ENCODE results near the gene TBC1D24.

DNA sequence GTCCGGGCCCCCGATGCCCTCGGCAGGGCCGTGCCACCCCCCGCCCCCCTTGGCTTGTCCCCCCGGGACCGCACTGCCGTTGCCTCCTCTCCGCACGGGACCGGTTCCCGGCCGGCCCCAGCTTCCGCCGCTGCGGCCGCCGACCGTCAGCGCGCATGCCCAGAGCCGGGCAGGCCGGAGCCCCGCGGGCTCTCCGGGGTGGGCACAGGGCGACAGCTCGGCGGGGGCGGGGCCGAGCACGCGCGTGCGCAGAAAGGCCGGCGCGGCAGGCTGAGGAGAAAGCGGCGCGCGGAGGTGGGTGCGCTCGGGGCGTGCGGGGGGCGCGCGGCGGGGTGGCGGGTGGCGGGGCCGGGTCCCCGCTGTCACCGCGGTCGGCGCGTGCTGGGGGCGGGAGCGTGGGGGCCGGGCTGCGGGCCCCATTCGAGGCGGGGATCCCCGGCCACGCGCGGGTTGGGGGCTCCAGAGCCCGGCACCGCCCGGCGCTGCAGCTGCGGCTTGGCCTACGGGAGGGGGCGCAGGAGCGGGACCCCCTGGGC, at the start of gene TBC1D24:
- TF ChIP-seq CTCF (IDR thresholded peaks at IDR 0.05; ENCODE audit: insufficient read depth, low read length, poor library complexity, severe bottlenecking) (no peak), EZH2phosphoT487 (conservative IDR thresholded peaks at IDR 0.05; ENCODE audit: low read length) (no peak)

Measured in SU-DHL-6 (cell line).